ENCODE data around the gene CRYBG2. TPM values are rescaled to one million over a fixed set of nuclear protein-coding genes. Genes with fewer than 3 reads are reported as not detected.
"Not testable (repeated sequence)": the region's sequence is repeated elsewhere in the genome, so short reads cannot be mapped to it uniquely, and the experiment has no call there.

CRYBG2 gene
- total RNA-seq, 4 donors from 2014 or later: 0.35 to 2.7 (median 0.50) TPM

DNA sequence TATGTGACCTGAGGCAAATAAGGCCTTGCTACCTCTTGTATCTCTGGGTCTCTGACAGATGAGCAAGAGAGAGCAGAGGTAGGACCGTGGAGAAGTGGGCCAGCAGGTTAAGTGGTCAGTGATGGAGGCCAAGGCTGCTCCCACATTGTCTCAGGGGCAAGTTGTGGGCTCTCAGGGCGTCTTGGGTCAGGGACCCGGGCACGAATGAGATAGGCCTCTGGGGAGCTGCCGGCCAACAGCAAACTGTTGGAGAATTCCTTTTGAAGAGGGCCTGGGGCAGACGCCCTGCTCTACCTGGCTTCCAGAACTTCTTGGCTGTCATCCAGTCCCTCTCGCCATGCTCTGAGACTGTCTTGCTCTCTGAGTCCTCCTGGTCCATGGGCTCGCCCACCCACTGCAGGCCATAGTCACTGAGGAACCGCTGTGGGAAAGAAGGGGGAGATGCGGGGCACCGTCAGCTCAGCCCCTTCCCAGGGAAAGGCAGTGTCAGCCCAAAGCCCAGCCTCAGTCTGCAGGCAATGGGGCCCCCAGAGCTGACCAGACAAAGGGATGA is 59.9 kb downstream of the CRYBG2 start:
- TF ChIP-seq, protein P1, sequence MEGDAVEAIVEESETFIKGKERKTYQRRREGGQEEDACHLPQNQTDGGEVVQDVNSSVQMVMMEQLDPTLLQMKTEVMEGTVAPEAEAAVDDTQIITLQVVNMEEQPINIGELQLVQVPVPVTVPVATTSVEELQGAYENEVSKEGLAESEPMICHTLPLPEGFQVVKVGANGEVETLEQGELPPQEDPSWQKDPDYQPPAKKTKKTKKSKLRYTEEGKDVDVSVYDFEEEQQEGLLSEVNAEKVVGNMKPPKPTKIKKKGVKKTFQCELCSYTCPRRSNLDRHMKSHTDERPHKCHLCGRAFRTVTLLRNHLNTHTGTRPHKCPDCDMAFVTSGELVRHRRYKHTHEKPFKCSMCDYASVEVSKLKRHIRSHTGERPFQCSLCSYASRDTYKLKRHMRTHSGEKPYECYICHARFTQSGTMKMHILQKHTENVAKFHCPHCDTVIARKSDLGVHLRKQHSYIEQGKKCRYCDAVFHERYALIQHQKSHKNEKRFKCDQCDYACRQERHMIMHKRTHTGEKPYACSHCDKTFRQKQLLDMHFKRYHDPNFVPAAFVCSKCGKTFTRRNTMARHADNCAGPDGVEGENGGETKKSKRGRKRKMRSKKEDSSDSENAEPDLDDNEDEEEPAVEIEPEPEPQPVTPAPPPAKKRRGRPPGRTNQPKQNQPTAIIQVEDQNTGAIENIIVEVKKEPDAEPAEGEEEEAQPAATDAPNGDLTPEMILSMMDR (IDR thresholded peaks at IDR 0.05): no peak
- no peak for TF ChIP-seq POLR2AphosphoS5 (IDR thresholded peaks at IDR 0.05)
- no peak for TF ChIP-seq POLR2A (IDR thresholded peaks at IDR 0.05)
- TF ChIP-seq EP300 (IDR thresholded peaks at IDR 0.05): no peak
- H3K4me1 ChIP-seq: peaks cover 0 to 18% (median 6%) of the 10 kb centered on the region in 3 donors
- no peak overlapping the region for H3K4me3 ChIP-seq
- 93% methylated on average over 4 of the region's 11 CpGs; no CpG with 5 or more reads in 1 of the 2 donors for WGBS, 2 donors (ENCODE audit: low coverage in 1 of 2)
- H3K27me3 ChIP-seq: no peaks in the 10 kb centered on the region
- H3K9me3 ChIP-seq: no peaks in the 10 kb centered on the region
- no peak for ATAC-seq
- H3K36me3 ChIP-seq: peaks cover 0 to 30% of the 10 kb centered on the region in 2 donors
- no peak overlapping the region for H3K27ac ChIP-seq

DNA sequence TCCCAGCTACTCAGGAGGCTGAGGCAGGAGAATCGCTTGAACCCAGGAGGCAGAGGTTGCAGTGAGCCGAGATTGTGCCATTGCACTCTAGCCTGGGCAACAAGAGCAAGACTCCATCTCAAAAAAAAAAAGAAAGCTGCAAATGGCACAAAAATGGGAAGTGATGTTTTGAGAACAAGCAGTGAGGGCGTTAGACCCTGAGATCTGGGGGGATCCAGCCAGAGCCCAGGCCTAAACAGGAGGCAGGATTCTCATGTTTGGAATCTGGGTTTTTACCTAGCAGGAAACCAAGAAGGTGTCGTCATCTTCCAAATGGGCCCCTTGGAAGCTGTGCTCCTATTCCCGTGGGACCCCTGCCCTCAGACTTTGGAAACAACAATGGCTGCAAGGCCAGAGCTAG is 61.2 kb downstream of the CRYBG2 start:
- H3K4me3 ChIP-seq, H3K27me3 ChIP-seq, H3K9me3 ChIP-seq, H3K27ac ChIP-seq, ATAC-seq: not testable (repeated sequence)
- H3K4me1 ChIP-seq: peaks cover 0 to 30% (median 6%) of the 10 kb centered on the region in 3 donors
- H3K36me3 ChIP-seq: peaks cover 0 to 30% of the 10 kb centered on the region in 2 donors
- 90 to 100% methylated on average over 1 to 5 of the region's 5 CpGs for WGBS, 2 donors (ENCODE audit: low coverage in 1 of 2)

DNA sequence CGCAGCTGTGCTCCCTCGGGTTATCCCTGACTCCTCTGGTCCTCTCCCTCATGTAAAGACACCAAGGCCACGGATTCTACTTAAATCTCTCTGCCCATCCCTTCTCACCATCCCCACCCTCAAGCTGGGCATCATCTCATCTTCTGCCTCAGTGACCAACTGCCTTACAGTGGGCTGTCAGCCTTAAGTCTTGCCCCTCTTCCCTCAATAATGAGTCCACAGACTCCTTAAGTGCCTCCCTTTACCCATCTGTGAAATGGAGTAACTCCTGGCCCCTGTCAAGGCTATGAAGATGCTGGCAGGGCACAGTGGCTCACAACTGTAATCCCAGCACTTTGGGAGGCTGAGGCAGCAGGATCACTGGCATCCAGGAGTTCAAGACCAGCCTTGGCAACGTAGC is 62.0 kb downstream of the CRYBG2 start:
- Histone ChIP-seq H3K4me3 (no peak overlapping the region), H3K27me3 (no peaks in the 10 kb centered on the region), H3K27ac (no peak overlapping the region), H3K9me3 (no peaks in the 10 kb centered on the region), H3K36me3 (peaks cover 0 to 23% of the 10 kb centered on the region in 2 donors), H3K4me1 (peaks cover 0 to 36% (median 9%) of the 10 kb centered on the region in 3 donors)
- no peak for ATAC-seq
- WGBS, 2 donors (ENCODE audit: low coverage in 1 of 2): 100% methylated on average over 4 of the region's 4 CpGs; no CpG with 5 or more reads in 1 of the 2 donors
- no peak for TF ChIP-seq POLR2AphosphoS5 (IDR thresholded peaks at IDR 0.05)
- TF ChIP-seq POLR2A (IDR thresholded peaks at IDR 0.05): no peak
- no peak for TF ChIP-seq EP300 (IDR thresholded peaks at IDR 0.05)
- TF ChIP-seq, protein P1 (IDR thresholded peaks at IDR 0.05): no peak

DNA sequence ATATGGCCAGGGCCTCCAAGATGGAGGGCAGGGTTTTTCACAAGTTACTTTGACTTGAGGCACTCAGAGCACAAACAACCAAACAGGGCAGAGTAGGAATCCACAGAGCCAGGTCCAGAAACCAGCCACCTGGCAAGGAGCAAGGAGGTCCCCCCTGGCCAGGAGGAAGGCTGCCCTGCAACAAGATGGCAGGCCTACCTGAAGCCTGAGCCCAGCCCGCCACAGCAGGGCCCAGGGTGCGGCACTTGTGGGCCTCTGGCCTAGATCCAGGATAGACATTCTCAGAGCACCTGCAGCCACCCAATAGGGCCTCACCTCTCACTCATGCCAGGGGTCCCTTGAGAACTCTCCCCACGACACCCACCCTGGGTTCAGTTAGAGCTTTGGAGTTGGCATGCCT is 62.5 kb downstream of the CRYBG2 start:
- Histone ChIP-seq H3K36me3 (peaks cover 0 to 18% of the 10 kb centered on the region in 2 donors), H3K4me1 (peaks cover 0 to 41% (median 9%) of the 10 kb centered on the region in 3 donors), H3K9me3 (no peaks in the 10 kb centered on the region), H3K4me3 (no peak overlapping the region), H3K27ac (peak overlapping the region in 3 of 4 donors; percentile 48 to 95 (median 60)), H3K27me3 (no peaks in the 10 kb centered on the region)
- no CpG with 5 or more reads among the region's 3 CpGs for WGBS, 2 donors (ENCODE audit: low coverage in 1 of 2)
- TF ChIP-seq EP300 (IDR thresholded peaks at IDR 0.05): no peak
- no peak for TF ChIP-seq POLR2AphosphoS5 (IDR thresholded peaks at IDR 0.05)
- TF ChIP-seq POLR2A (IDR thresholded peaks at IDR 0.05): no peak
- TF ChIP-seq, protein P1 (IDR thresholded peaks at IDR 0.05): no peak
- ATAC-seq: no peak

DNA sequence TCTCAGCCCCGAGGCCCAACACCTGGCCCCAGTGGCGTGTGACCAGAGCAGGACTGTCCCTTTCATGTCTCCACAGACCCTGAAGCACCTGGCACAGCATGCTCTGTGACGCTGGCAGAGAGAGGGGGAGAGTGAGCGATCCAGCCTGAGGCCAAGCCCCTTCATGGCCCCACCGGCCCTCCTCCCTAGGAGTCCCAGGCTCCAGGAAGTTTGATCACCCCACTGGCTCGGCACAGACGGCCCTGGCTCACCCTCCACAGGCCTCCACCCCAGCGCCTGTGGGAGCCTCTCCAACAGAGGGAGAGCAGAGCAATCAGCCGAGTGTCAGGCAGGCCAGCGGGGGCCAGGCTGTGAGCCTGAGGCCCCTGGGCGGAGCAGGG is 63.1 kb downstream of the CRYBG2 start:
- Histone ChIP-seq H3K9me3 (no peaks in the 10 kb centered on the region), H3K27ac (peak overlapping the region in 3 of 4 donors; percentile 48 to 95 (median 60)), H3K4me3 (no peak overlapping the region), H3K27me3 (no peaks in the 10 kb centered on the region), H3K36me3 (peaks cover 0 to 12% of the 10 kb centered on the region in 2 donors), H3K4me1 (peaks cover 0 to 46% (median 12%) of the 10 kb centered on the region in 3 donors)
- peak; percentile 14 for ATAC-seq
- no peak for TF ChIP-seq POLR2AphosphoS5 (IDR thresholded peaks at IDR 0.05)
- no peak for TF ChIP-seq POLR2A (IDR thresholded peaks at IDR 0.05)
- TF ChIP-seq, protein P1 (IDR thresholded peaks at IDR 0.05): no peak
- TF ChIP-seq EP300 (IDR thresholded peaks at IDR 0.05): no peak
- whole genome bisulfite sequencing, 2 donors (ENCODE audit: low coverage in 1 of 2): 50% methylated on average over 6 of the region's 11 CpGs; no CpG with 5 or more reads in 1 of the 2 donors

Data from gastroesophageal sphincter (tissue), 4 donors.